ENCODE measurements around the gene NDUFB2.

- TF ChIP-seq, protein P1, sequence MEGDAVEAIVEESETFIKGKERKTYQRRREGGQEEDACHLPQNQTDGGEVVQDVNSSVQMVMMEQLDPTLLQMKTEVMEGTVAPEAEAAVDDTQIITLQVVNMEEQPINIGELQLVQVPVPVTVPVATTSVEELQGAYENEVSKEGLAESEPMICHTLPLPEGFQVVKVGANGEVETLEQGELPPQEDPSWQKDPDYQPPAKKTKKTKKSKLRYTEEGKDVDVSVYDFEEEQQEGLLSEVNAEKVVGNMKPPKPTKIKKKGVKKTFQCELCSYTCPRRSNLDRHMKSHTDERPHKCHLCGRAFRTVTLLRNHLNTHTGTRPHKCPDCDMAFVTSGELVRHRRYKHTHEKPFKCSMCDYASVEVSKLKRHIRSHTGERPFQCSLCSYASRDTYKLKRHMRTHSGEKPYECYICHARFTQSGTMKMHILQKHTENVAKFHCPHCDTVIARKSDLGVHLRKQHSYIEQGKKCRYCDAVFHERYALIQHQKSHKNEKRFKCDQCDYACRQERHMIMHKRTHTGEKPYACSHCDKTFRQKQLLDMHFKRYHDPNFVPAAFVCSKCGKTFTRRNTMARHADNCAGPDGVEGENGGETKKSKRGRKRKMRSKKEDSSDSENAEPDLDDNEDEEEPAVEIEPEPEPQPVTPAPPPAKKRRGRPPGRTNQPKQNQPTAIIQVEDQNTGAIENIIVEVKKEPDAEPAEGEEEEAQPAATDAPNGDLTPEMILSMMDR (IDR thresholded peaks at IDR 0.05; ENCODE audit: insufficient read depth, low read length, poor library complexity, severe bottlenecking): no peak
- TF ChIP-seq EZH2phosphoT487 (conservative IDR thresholded peaks at IDR 0.05; ENCODE audit: low read length): no peak
Observed at GRCh38 chr7:140734729-140735128, 38.2 kb downstream of the NDUFB2 start.

Measured in SU-DHL-6 (cell line).